GM12865 (cell line): ENCODE data around the gene PAF1.

Experiments
- DNase-seq: peaks from one replicate; pipeline ENCODE4 v3.0.0; 2010; ENCODE audit warnings: low read depth
- H3K4me3 ChIP-seq: 2 replicates; pipeline ENCODE4 v1.5.1; 2011; ENCODE audit warnings: mild to moderate bottlenecking, low read depth, low read length, control low read depth
- CTCF ChIP-seq: IDR thresholded peaks from 2 replicates; pipeline ENCODE4 v1.5.1; 2011; ENCODE audit warnings: low read length, control low read depth, low read depth, inconsistent platforms; ENCODE audit not compliant: insufficient read depth; ENCODE audit errors: missing control alignments

PAF1 gene

GRCh38 chr19:39402346-39403300, 11.7 kb upstream of the PAF1 start:
- DNase-seq: peak; percentile 96
- TF ChIP-seq CTCF: no peak
- peak overlapping the region; percentile 73 for H3K4me3 ChIP-seq

- peak; percentile 89 for DNase-seq
- peak overlapping the region; percentile 73 for H3K4me3 ChIP-seq
- no peak for TF ChIP-seq CTCF
Observed at GRCh38 chr19:39401549-39402345, 10.8 kb upstream of the PAF1 start.

GRCh38 chr19:39401070-39401548, 10.2 kb upstream of the PAF1 start:
- no peak for TF ChIP-seq CTCF
- peak; percentile 55 for DNase-seq
- peak overlapping the region; percentile 73 for H3K4me3 ChIP-seq

GRCh38 chr19:39400061-39400460, 9.2 kb upstream of the PAF1 start:
- no peak overlapping the region for H3K4me3 ChIP-seq
- no peak for DNase-seq
- TF ChIP-seq CTCF: no peak

GRCh38 chr19:39399668-39400050, 8.8 kb upstream of the PAF1 start:
- no peak for TF ChIP-seq CTCF
- no peak overlapping the region for H3K4me3 ChIP-seq
- no peak for DNase-seq

- TF ChIP-seq CTCF: no peak
- H3K4me3 ChIP-seq: peak overlapping the region; percentile 50
- peak; percentile 84 for DNase-seq
Observed at GRCh38 chr19:39398297-39398864, 7.5 kb upstream of the PAF1 start.
